A549 (cell line): ENCODE data around the gene CHM. TPM values are rescaled to one million over a fixed set of nuclear protein-coding genes. Genes with fewer than 3 reads are reported as not detected.

ENCODE experiments used
- ATAC-seq, 2 experiments: fragments of 200-7000 bp in 1 of 2; fragments of >200 bp in 1 of 2; cut with Nextera tagmentation in 1 of 2; cut with Tn5 transposase in 1 of 2; 3 replicates each; pipeline versions ENCODE4 v1.8.0 to v1.9.1; 2018 to 2020; ENCODE audit warnings: mild to moderate bottlenecking in 1 of 2, moderate library complexity in 1 of 2
- CTCF ChIA-PET: fragments of 300-600 bp; sonication (Branson Sonifier 250); formaldehyde crosslinking; extraction: SDS; loops from one replicate; lab custom pipeline; 2021; ENCODE audit warnings: antibody characterized with exemption, inconsistent platforms; lab: Yijun Ruan, JAX
- POLR2A ChIA-PET: fragments of 350-600 bp; formaldehyde crosslinking; extraction: SDS; loops from one replicate; lab custom pipeline; 2021; ENCODE audit warnings: antibody characterized with exemption, inconsistent platforms; lab: Yijun Ruan, JAX
- DNase-seq, 2 experiments: peaks; one replicate each; pipeline versions ENCODE4 v3.0.0 to v3.0.0-alpha.2; 2011 to 2016; ENCODE audit warnings: low read depth in 1 of 2, low spot score in 1 of 2
- FAIRE-seq: peaks from 2 replicates; lab custom pipeline; 2011; peaks lifted over from hg19 to GRCh38; lab: Jason Lieb, UNC
- H3K27ac ChIP-seq, 2 experiments: fragments of >200 bp; sonication (Bioruptor Twin); formaldehyde crosslinking; 3 replicates each; pipeline ENCODE4 v1.5.1; 2016 to 2017
- H3K4me1 ChIP-seq: fragments of >200 bp; sonication (Bioruptor Twin); formaldehyde crosslinking; 3 replicates; pipeline ENCODE4 v1.6.1; 2016
- H3K4me2 ChIP-seq: fragments of >200 bp; sonication (Bioruptor Twin); formaldehyde crosslinking; 3 replicates; pipeline ENCODE4 v1.6.1; 2016
- H3K4me3 ChIP-seq: fragments of >200 bp; sonication (Bioruptor Twin); formaldehyde crosslinking; 3 replicates; pipeline ENCODE4 v1.5.1; 2016
- H3K9me3 ChIP-seq: fragments of >200 bp; sonication (Bioruptor Twin); formaldehyde crosslinking; 3 replicates; pipeline ENCODE4 v1.6.1; 2016
- ATOH8 ChIP-seq: fragments of 250-450 bp; sonication (Bioruptor Pico); IDR thresholded peaks from 2 replicates; pipeline ENCODE4 v1.5.0; 2020; ENCODE audit warnings: low read depth, mild to moderate bottlenecking, moderate library complexity
- BHLHE40 ChIP-seq: IDR thresholded peaks from 2 replicates; pipeline ENCODE4 v1.6.1; 2012; ENCODE audit warnings: low read depth, low read length, inconsistent platforms
- CHD2 ChIP-seq: fragments of 150-350 bp; IDR thresholded peaks from 2 replicates; pipeline ENCODE4 v1.6.1; 2014; ENCODE audit warnings: low read length; ENCODE audit not compliant: partially characterized antibody
- CHD4 ChIP-seq: fragments of 200-600 bp; sonication (generic); IDR thresholded peaks from 2 replicates; pipeline ENCODE4 v1.6.1; 2016; ENCODE audit warnings: antibody characterized with exemption, mild to moderate bottlenecking, borderline replicate concordance
- E2F6 ChIP-seq: IDR thresholded peaks from 2 replicates; pipeline ENCODE4 v1.6.1; 2012; ENCODE audit warnings: low read depth, borderline replicate concordance
- EP300 ChIP-seq, 2 experiments: fragments of >200 bp; sonication (Bioruptor Twin); formaldehyde crosslinking; IDR thresholded peaks; 2 replicates in 1 of 2; 3 replicates in 1 of 2; pipeline ENCODE4 v1.6.1; 2016 to 2017
- FOSL2 ChIP-seq, 2 experiments: fragments of 450-650 bp in 1 of 2; fragments of >200 bp in 1 of 2; sonication (Bioruptor Twin) in 1 of 2; formaldehyde crosslinking; IDR thresholded peaks; 2 replicates each; pipeline versions ENCODE4 v1.5.0 to v1.6.1; 2016 to 2020; ENCODE audit warnings: mild to moderate bottlenecking in 1 of 2, moderate library complexity in 1 of 2
- FOXS1 ChIP-seq: fragments of 250-450 bp; sonication (Bioruptor Pico); IDR thresholded peaks from 2 replicates; pipeline ENCODE4 v1.5.0; 2020; ENCODE audit warnings: mild to moderate bottlenecking, moderate library complexity
- GATA3 ChIP-seq: IDR thresholded peaks from 2 replicates; pipeline ENCODE4 v1.6.1; 2012; ENCODE audit warnings: borderline replicate concordance
- HES2 ChIP-seq: fragments of >200 bp; sonication (Bioruptor Twin); formaldehyde crosslinking; IDR thresholded peaks from 2 replicates; pipeline ENCODE4 v1.6.1; 2016
- HEYL ChIP-seq: fragments of 250-450 bp; sonication (Bioruptor Pico); IDR thresholded peaks from 2 replicates; pipeline ENCODE4 v1.8.0; 2021; ENCODE audit warnings: mild to moderate bottlenecking, moderate library complexity
- MAX ChIP-seq: IDR thresholded peaks from 2 replicates; pipeline ENCODE4 v1.6.1; 2012
- MAZ ChIP-seq: fragments of 150-350 bp; IDR thresholded peaks from 2 replicates; pipeline ENCODE4 v1.6.1; 2014; ENCODE audit warnings: antibody characterized with exemption, low read depth, low read length, borderline replicate concordance
- MYC ChIP-seq: IDR thresholded peaks from 2 replicates; pipeline ENCODE4 v1.6.1; 2012; ENCODE audit warnings: mild to moderate bottlenecking, inconsistent platforms, low read length, improper control_type of control experiment, borderline replicate concordance
- NFE2L2 ChIP-seq: fragments of 150-350 bp; conservative IDR thresholded peaks from 2 replicates; pipeline ENCODE4 v1.6.1; 2014; ENCODE audit warnings: low read length
- PHF8 ChIP-seq: fragments of 200-600 bp; sonication (generic); IDR thresholded peaks from 2 replicates; pipeline ENCODE4 v1.6.1; 2016; ENCODE audit warnings: low read depth, mild to moderate bottlenecking, antibody characterized with exemption, moderate library complexity, borderline replicate concordance
- POLR2A ChIP-seq: IDR thresholded peaks from 2 replicates; pipeline ENCODE4 v1.6.1; 2012; ENCODE audit warnings: mild to moderate bottlenecking, low read length
- POLR2AphosphoS2 ChIP-seq: conservative IDR thresholded peaks from 2 replicates; pipeline ENCODE4 v1.6.1; 2012; ENCODE audit warnings: low read length, improper control_type of control experiment, inconsistent platforms
- RAD21 ChIP-seq, 2 experiments: fragments of >200 bp in 1 of 2; sonication (Bioruptor Twin) in 1 of 2; formaldehyde crosslinking in 1 of 2; IDR thresholded peaks in 1 of 2; conservative IDR thresholded peaks in 1 of 2; 2 replicates in 1 of 2; 3 replicates in 1 of 2; pipeline ENCODE4 v1.6.1; 2012 to 2018; ENCODE audit warnings: inconsistent platforms in 1 of 2
- RARB ChIP-seq: fragments of 250-450 bp; sonication (Bioruptor Pico); IDR thresholded peaks from 2 replicates; pipeline ENCODE4 v1.8.0; 2021; ENCODE audit warnings: mild to moderate bottlenecking, moderate library complexity
- RCOR1 ChIP-seq: fragments of 150-350 bp; IDR thresholded peaks from 2 replicates; pipeline ENCODE4 v1.6.1; 2014; ENCODE audit warnings: antibody characterized with exemption, low read length, low read depth
- RNF2 ChIP-seq: fragments of 200-600 bp; sonication (generic); IDR thresholded peaks from 2 replicates; pipeline ENCODE4 v1.6.1; 2016; ENCODE audit warnings: low read depth, mild to moderate bottlenecking, antibody characterized with exemption, moderate library complexity, borderline replicate concordance
- SREBF2 ChIP-seq: fragments of 450-650 bp; IDR thresholded peaks from 2 replicates; pipeline ENCODE4 v1.6.1; 2014; ENCODE audit warnings: mild to moderate bottlenecking, moderate library complexity
- TFCP2L1 ChIP-seq: fragments of 250-450 bp; sonication (Bioruptor Pico); IDR thresholded peaks from 2 replicates; pipeline ENCODE4 v1.5.0; 2021; ENCODE audit warnings: mild to moderate bottlenecking
- TP53 ChIP-seq: fragments of 250-450 bp; sonication (Bioruptor Pico); IDR thresholded peaks from 2 replicates; pipeline ENCODE4 v1.5.0; 2021; ENCODE audit warnings: mild to moderate bottlenecking, moderate library complexity
- WGBS: methylation state at CpG from one replicate; pipeline ENCODE4 v1.1.6; 2017; ENCODE audit errors: missing lambda C conversion rate; 5-methylcytosine and 5-hydroxymethylcytosine counted together
- polyA plus RNA-seq, 4 experiments: library from polyadenylated mRNA; depleted of rRNA in 3 of 4; stranded (reverse); fragments of >200 nt; fragmentation: RNase III in 1 of 4; extraction: RNeasy Plus Mini Kit Qiagen cat#74134 plus additional on column Dnase treatment in 1 of 4; gene quantifications; 2 replicates in 3 of 4; 3 replicates in 1 of 4; pipeline ENCODE4 v1.2.3, GENCODE V29; 2011 to 2017
- TF ChIP-seq, protein P1 (sequence below): fragments of 150-350 bp; IDR thresholded peaks from 2 replicates; pipeline ENCODE4 v1.6.1; 2014; ENCODE audit warnings: low read depth, mild to moderate bottlenecking, low read length
- TF ChIP-seq, protein P2 (sequence below): fragments of 450-650 bp; IDR thresholded peaks from 2 replicates; pipeline ENCODE4 v1.6.1; 2014; ENCODE audit warnings: antibody characterized with exemption
- TF ChIP-seq, protein P3 (sequence below): IDR thresholded peaks from 2 replicates; pipeline ENCODE4 v1.6.1; 2012
- TF ChIP-seq, protein P4 (sequence below): fragments of 200-600 bp; sonication (generic); IDR thresholded peaks from 2 replicates; pipeline ENCODE4 v1.6.1; 2016; ENCODE audit warnings: antibody characterized with exemption, mild to moderate bottlenecking, moderate library complexity

Gene CHM
- polyA plus RNA-seq, 2 of the 4 experiments (the other 2 are of a cell fraction): 13.9 to 23.7 TPM

GRCh38 chrX:86039625-86040568, 7.5 kb downstream of the CHM start:
- Histone ChIP-seq H3K4me1 (no peaks in the 10 kb centered on the region), H3K9me3 (no peaks in the 10 kb centered on the region), H3K27ac (no peak overlapping the region), H3K4me2 (no peak overlapping the region), H3K4me3 (no peak overlapping the region)
- DNase-seq (no peak), FAIRE-seq (no peak), ATAC-seq (no peak)
- POLR2A ChIA-PET: no interaction called here
- TF ChIP-seq TFCP2L1 (CRISPR knock-in tag) (no peak), E2F6 (no peak), HES2 (no peak), PHF8 (no peak), RCOR1 (no peak), RNF2 (no peak), SREBF2 (no peak), MAZ (no peak), FOSL2 (IDR thresholded peaks at IDR 0.05) (no peak), FOSL2 (CRISPR knock-in tag; IDR thresholded peaks at IDR 0.05) (no peak), RARB (no peak), FOXS1 (CRISPR knock-in tag) (no peak), POLR2A (no peak), TP53 (CRISPR knock-in tag) (no peak), EP300 (IDR thresholded peaks at IDR 0.05) (no peak), POLR2AphosphoS2 (no peak), RAD21 (conservative IDR thresholded peaks at IDR 0.05 in 1 of 2, IDR thresholded peaks at IDR 0.05 in 1 of 2) (no peak), CHD2 (no peak)
- TF ChIP-seq, protein P1, sequence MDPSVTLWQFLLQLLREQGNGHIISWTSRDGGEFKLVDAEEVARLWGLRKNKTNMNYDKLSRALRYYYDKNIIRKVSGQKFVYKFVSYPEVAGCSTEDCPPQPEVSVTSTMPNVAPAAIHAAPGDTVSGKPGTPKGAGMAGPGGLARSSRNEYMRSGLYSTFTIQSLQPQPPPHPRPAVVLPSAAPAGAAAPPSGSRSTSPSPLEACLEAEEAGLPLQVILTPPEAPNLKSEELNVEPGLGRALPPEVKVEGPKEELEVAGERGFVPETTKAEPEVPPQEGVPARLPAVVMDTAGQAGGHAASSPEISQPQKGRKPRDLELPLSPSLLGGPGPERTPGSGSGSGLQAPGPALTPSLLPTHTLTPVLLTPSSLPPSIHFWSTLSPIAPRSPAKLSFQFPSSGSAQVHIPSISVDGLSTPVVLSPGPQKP: no peak
- TF ChIP-seq, protein P2, sequence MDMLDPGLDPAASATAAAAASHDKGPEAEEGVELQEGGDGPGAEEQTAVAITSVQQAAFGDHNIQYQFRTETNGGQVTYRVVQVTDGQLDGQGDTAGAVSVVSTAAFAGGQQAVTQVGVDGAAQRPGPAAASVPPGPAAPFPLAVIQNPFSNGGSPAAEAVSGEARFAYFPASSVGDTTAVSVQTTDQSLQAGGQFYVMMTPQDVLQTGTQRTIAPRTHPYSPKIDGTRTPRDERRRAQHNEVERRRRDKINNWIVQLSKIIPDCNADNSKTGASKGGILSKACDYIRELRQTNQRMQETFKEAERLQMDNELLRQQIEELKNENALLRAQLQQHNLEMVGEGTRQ: no peak
- CTCF ChIA-PET: no interaction called here
- 80% methylated on average over 19 of the region's 21 CpGs for whole genome bisulfite sequencing

GRCh38 chrX:86033385-86033784, 14.0 kb downstream of the CHM start:
- H3K27ac ChIP-seq: no peak overlapping the region
- TF ChIP-seq MYC (no peak), CHD4 (no peak), GATA3 (no peak), ATOH8 (CRISPR knock-in tag) (no peak), BHLHE40 (no peak), NFE2L2 (no peak), MAX (no peak), CHD2 (no peak), HEYL (CRISPR knock-in tag) (no peak)
- TF ChIP-seq, protein P3, sequence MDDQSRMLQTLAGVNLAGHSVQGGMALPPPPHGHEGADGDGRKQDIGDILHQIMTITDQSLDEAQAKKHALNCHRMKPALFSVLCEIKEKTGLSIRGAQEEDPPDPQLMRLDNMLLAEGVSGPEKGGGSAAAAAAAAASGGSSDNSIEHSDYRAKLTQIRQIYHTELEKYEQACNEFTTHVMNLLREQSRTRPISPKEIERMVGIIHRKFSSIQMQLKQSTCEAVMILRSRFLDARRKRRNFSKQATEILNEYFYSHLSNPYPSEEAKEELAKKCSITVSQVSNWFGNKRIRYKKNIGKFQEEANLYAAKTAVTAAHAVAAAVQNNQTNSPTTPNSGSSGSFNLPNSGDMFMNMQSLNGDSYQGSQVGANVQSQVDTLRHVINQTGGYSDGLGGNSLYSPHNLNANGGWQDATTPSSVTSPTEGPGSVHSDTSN: no peak
- TF ChIP-seq, protein P4, sequence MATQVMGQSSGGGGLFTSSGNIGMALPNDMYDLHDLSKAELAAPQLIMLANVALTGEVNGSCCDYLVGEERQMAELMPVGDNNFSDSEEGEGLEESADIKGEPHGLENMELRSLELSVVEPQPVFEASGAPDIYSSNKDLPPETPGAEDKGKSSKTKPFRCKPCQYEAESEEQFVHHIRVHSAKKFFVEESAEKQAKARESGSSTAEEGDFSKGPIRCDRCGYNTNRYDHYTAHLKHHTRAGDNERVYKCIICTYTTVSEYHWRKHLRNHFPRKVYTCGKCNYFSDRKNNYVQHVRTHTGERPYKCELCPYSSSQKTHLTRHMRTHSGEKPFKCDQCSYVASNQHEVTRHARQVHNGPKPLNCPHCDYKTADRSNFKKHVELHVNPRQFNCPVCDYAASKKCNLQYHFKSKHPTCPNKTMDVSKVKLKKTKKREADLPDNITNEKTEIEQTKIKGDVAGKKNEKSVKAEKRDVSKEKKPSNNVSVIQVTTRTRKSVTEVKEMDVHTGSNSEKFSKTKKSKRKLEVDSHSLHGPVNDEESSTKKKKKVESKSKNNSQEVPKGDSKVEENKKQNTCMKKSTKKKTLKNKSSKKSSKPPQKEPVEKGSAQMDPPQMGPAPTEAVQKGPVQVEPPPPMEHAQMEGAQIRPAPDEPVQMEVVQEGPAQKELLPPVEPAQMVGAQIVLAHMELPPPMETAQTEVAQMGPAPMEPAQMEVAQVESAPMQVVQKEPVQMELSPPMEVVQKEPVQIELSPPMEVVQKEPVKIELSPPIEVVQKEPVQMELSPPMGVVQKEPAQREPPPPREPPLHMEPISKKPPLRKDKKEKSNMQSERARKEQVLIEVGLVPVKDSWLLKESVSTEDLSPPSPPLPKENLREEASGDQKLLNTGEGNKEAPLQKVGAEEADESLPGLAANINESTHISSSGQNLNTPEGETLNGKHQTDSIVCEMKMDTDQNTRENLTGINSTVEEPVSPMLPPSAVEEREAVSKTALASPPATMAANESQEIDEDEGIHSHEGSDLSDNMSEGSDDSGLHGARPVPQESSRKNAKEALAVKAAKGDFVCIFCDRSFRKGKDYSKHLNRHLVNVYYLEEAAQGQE: no peak

More at GRCh38 chrX:86033385-86033784, 14.0 kb downstream of the CHM start:
- ATAC-seq (no peak), FAIRE-seq (no peak), DNase-seq (no peak)
- no peaks in the 10 kb centered on the region for H3K9me3 ChIP-seq
- H3K4me1 ChIP-seq: no peaks in the 10 kb centered on the region
- H3K4me3 ChIP-seq: no peak overlapping the region
- H3K4me2 ChIP-seq: no peak overlapping the region
- POLR2A ChIA-PET: no interaction called here
- CTCF ChIA-PET: no interaction called here
